ENCODE results near the gene DHRS9.
A peak's percentile ranks its signal among the peaks of the same experiment; 100 is the strongest.

DHRS9 gene

GRCh38 chr2:169090133-169090820 lies 20.9 kb downstream of the DHRS9 start:
- H3K4me3 ChIP-seq (ENCODE audit: low read depth, low read length), result no peak overlapping the region
- DNase-seq (ENCODE audit: low read depth), result no peak

- H3K4me3 ChIP-seq (ENCODE audit: low read depth, low read length), result no peak overlapping the region
- no peak for DNase-seq (ENCODE audit: low read depth)
These were observed 21.9 kb downstream of the DHRS9 start for GRCh38 chr2:169091256-169091655.

GRCh38 chr2:169091761-169092519 lies 22.6 kb downstream of the DHRS9 start:
- DNase-seq (ENCODE audit: low read depth), result peak; percentile 88
- H3K4me3 ChIP-seq (ENCODE audit: low read depth, low read length), result no peak overlapping the region

- DNase-seq (ENCODE audit: low read depth), result no peak
- no peak overlapping the region for H3K4me3 ChIP-seq (ENCODE audit: low read depth, low read length)
These were observed 24.2 kb downstream of the DHRS9 start for GRCh38 chr2:169093535-169093934.

GRCh38 chr2:169094676-169095075 lies 25.3 kb downstream of the DHRS9 start:
- DNase-seq (ENCODE audit: low read depth), result no peak
- no peak overlapping the region for H3K4me3 ChIP-seq (ENCODE audit: low read depth, low read length)

GRCh38 chr2:169095621-169096105 lies 26.3 kb downstream of the DHRS9 start:
- DNase-seq (ENCODE audit: low read depth), result peak; percentile 89
- no peak overlapping the region for H3K4me3 ChIP-seq (ENCODE audit: low read depth, low read length)

GRCh38 chr2:169104848-169105247 lies 35.5 kb downstream of the DHRS9 start:
- no peak for DNase-seq (ENCODE audit: low read depth)
- H3K4me3 ChIP-seq (ENCODE audit: low read depth, low read length), result no peak overlapping the region

- no peak for DNase-seq (ENCODE audit: low read depth)
- H3K4me3 ChIP-seq (ENCODE audit: low read depth, low read length), result no peak overlapping the region
These were observed 36.1 kb downstream of the DHRS9 start for GRCh38 chr2:169105476-169105875.

- no peak overlapping the region for H3K4me3 ChIP-seq (ENCODE audit: low read depth, low read length)
- DNase-seq (ENCODE audit: low read depth), result no peak
These were observed 36.8 kb downstream of the DHRS9 start for GRCh38 chr2:169106134-169106533.

- H3K4me3 ChIP-seq (ENCODE audit: low read depth, low read length), result no peak overlapping the region
These were observed 37.5 kb downstream of the DHRS9 start for GRCh38 chr2:169106563-169107545.

GRCh38 chr2:169107645-169108044 lies 38.3 kb downstream of the DHRS9 start:
- no peak for DNase-seq (ENCODE audit: low read depth)
- no peak overlapping the region for H3K4me3 ChIP-seq (ENCODE audit: low read depth, low read length)

More at GRCh38 chr2:169106563-169107545, 37.5 kb downstream of the DHRS9 start:
- no peak for DNase-seq (ENCODE audit: low read depth)

GRCh38 chr2:169108099-169108884 lies 38.9 kb downstream of the DHRS9 start:
- no peak overlapping the region for H3K4me3 ChIP-seq (ENCODE audit: low read depth, low read length)
- peak; percentile 10 for DNase-seq (ENCODE audit: low read depth)

GRCh38 chr2:169109502-169110409 lies 40.4 kb downstream of the DHRS9 start:
- DNase-seq (ENCODE audit: low read depth), result peak; percentile 36

GRCh38 chr2:169110419-169110818 lies 41.1 kb downstream of the DHRS9 start:
- no peak for DNase-seq (ENCODE audit: low read depth)

More at GRCh38 chr2:169109502-169110409, 40.4 kb downstream of the DHRS9 start:
- H3K4me3 ChIP-seq (ENCODE audit: low read depth, low read length), result no peak overlapping the region

GRCh38 chr2:169110916-169111315 lies 41.6 kb downstream of the DHRS9 start:
- H3K4me3 ChIP-seq (ENCODE audit: low read depth, low read length), result no peak overlapping the region
- DNase-seq (ENCODE audit: low read depth), result no peak

More at GRCh38 chr2:169110419-169110818, 41.1 kb downstream of the DHRS9 start:
- no peak overlapping the region for H3K4me3 ChIP-seq (ENCODE audit: low read depth, low read length)

GRCh38 chr2:169112841-169113240 lies 43.5 kb downstream of the DHRS9 start:
- no peak for DNase-seq (ENCODE audit: low read depth)
- H3K4me3 ChIP-seq (ENCODE audit: low read depth, low read length), result no peak overlapping the region

GRCh38 chr2:169114056-169114455 lies 44.7 kb downstream of the DHRS9 start:
- no peak overlapping the region for H3K4me3 ChIP-seq (ENCODE audit: low read depth, low read length)
- DNase-seq (ENCODE audit: low read depth), result no peak

GRCh38 chr2:169116327-169116726 lies 47.0 kb downstream of the DHRS9 start:
- no peak overlapping the region for H3K4me3 ChIP-seq (ENCODE audit: low read depth, low read length)
- DNase-seq (ENCODE audit: low read depth), result no peak

Measured in skeletal muscle cell (primary cell).